H9 (cell line): Measurements from ENCODE around the gene ZNF213. TPM values are rescaled to one million over a fixed set of nuclear protein-coding genes. Genes with fewer than 3 reads are reported as not detected.
A peak's percentile ranks its signal among the peaks of the same experiment; 100 is the strongest.

Experiments used
- DNase-seq: peaks from one replicate; pipeline ENCODE4 v3.0.0-alpha.2; 2017
- H2AFZ ChIP-seq: one replicate; pipeline ENCODE4 v1.6.1; 2013; ENCODE audit warnings: mild to moderate bottlenecking, low read length, control low read depth, moderate library complexity
- H2AK5ac ChIP-seq: 2 replicates; pipeline ENCODE4 v1.6.1; 2013; ENCODE audit warnings: low read length, control low read depth, mixed read lengths; ENCODE audit not compliant: insufficient read length
- H2BK120ac ChIP-seq: one replicate; pipeline ENCODE4 v1.6.1; 2013; ENCODE audit warnings: low read depth, mild to moderate bottlenecking, low read length, control low read depth, inconsistent platforms; ENCODE audit not compliant: poor library complexity, severe bottlenecking
- H2BK12ac ChIP-seq: 2 replicates; pipeline ENCODE4 v1.6.1; 2013; ENCODE audit warnings: low read length, control low read depth, mixed read lengths, low read depth; ENCODE audit not compliant: insufficient read length
- H2BK15ac ChIP-seq: 2 replicates; pipeline ENCODE4 v1.6.1; 2013; ENCODE audit warnings: low read depth, low read length, control low read depth
- H2BK20ac ChIP-seq: one replicate; pipeline ENCODE4 v1.6.1; 2013; ENCODE audit warnings: low read depth, mild to moderate bottlenecking, low read length, control low read depth, inconsistent platforms; ENCODE audit not compliant: poor library complexity, severe bottlenecking
- H2BK5ac ChIP-seq: 2 replicates; pipeline ENCODE4 v1.6.1; 2013; ENCODE audit warnings: low read length, control low read depth, mixed read lengths; ENCODE audit not compliant: insufficient read length
- H3K14ac ChIP-seq: 2 replicates; pipeline ENCODE4 v1.6.1; 2013; ENCODE audit warnings: low read length, control low read depth; ENCODE audit not compliant: insufficient read depth
- H3K18ac ChIP-seq: 2 replicates; pipeline ENCODE4 v1.6.1; 2013; ENCODE audit warnings: low read depth, mild to moderate bottlenecking, mixed read lengths, low read length, control low read depth; ENCODE audit not compliant: insufficient read length
- H3K23ac ChIP-seq: 2 replicates; pipeline ENCODE4 v1.6.1; 2013; ENCODE audit warnings: low read length, control low read depth, mixed read lengths, low read depth; ENCODE audit not compliant: insufficient read length
- H3K23me2 ChIP-seq: 2 replicates; pipeline ENCODE4 v1.6.1; 2013; ENCODE audit warnings: low read depth, mild to moderate bottlenecking, mixed read lengths, low read length, control low read depth; ENCODE audit not compliant: insufficient read length, poor library complexity, severe bottlenecking
- H3K27ac ChIP-seq: 2 replicates; pipeline ENCODE4 v1.5.1; 2013; ENCODE audit warnings: low read length, control low read depth, mixed read lengths, low read depth; ENCODE audit not compliant: insufficient read length
- H3K27me3 ChIP-seq: 2 replicates; pipeline ENCODE4 v1.6.1; 2013; ENCODE audit warnings: low read length, control low read depth, inconsistent platforms; ENCODE audit not compliant: insufficient read depth
- H3K4ac ChIP-seq: 2 replicates; pipeline ENCODE4 v1.6.1; 2013; ENCODE audit warnings: low read depth, mild to moderate bottlenecking, control low read depth, inconsistent platforms, low read length, moderate library complexity
- H3K4me1 ChIP-seq: 2 replicates; pipeline ENCODE4 v1.6.1; 2013; ENCODE audit warnings: low read length, control low read depth, inconsistent platforms; ENCODE audit not compliant: insufficient read depth
- H3K4me2 ChIP-seq: 2 replicates; pipeline ENCODE4 v1.6.1; 2013; ENCODE audit warnings: low read length, control low read depth, mixed read lengths; ENCODE audit not compliant: insufficient read length, insufficient read depth
- H3K56ac ChIP-seq: 2 replicates; pipeline ENCODE4 v1.6.1; 2013; ENCODE audit warnings: low read depth, mild to moderate bottlenecking, mixed read lengths, low read length, control low read depth; ENCODE audit not compliant: insufficient read length
- H3K79me1 ChIP-seq: 2 replicates; pipeline ENCODE4 v1.6.1; 2013; ENCODE audit warnings: low read depth, mild to moderate bottlenecking, moderate library complexity, low read length, control low read depth, inconsistent platforms; ENCODE audit not compliant: insufficient read depth, poor library complexity, severe bottlenecking
- H3K79me2 ChIP-seq: 2 replicates; pipeline ENCODE4 v1.6.1; 2013; ENCODE audit warnings: low read length, control low read depth, inconsistent platforms; ENCODE audit not compliant: insufficient read depth
- H3K9ac ChIP-seq: 2 replicates; pipeline ENCODE4 v1.6.1; 2013; ENCODE audit warnings: low read length, control low read depth, mixed read lengths; ENCODE audit not compliant: insufficient read length; ENCODE audit errors: extremely low read depth
- H3K9me3 ChIP-seq: one replicate; pipeline ENCODE4 v1.6.1; 2013; ENCODE audit warnings: low read depth, low read length, inconsistent platforms; ENCODE audit not compliant: control insufficient read depth
- H3T11ph ChIP-seq: one replicate; pipeline ENCODE4 v1.6.1; 2013; ENCODE audit warnings: mild to moderate bottlenecking, low read length, control low read depth, inconsistent platforms
- H4K20me1 ChIP-seq: one replicate; pipeline ENCODE4 v1.6.1; 2013; ENCODE audit not compliant: control insufficient read depth, insufficient read length, insufficient read depth
- H4K5ac ChIP-seq: 2 replicates; pipeline ENCODE4 v1.6.1; 2013; ENCODE audit warnings: low read depth, mild to moderate bottlenecking, mixed read lengths, low read length, control low read depth; ENCODE audit not compliant: insufficient read length
- H4K8ac ChIP-seq: replicated peaks from 2 replicates; pipeline ENCODE4 v1.6.1; 2013; ENCODE audit warnings: low read length, control low read depth, mixed read lengths, low read depth; ENCODE audit not compliant: insufficient read length
- H4K91ac ChIP-seq: 2 replicates; pipeline ENCODE4 v1.6.1; 2013; ENCODE audit warnings: low read depth, mild to moderate bottlenecking, moderate library complexity, mixed read lengths, low read length, control low read depth; ENCODE audit not compliant: insufficient read length
- H3K27ac Mint-ChIP-seq, 3 experiments: 2 replicates in 2 of 3; 3 replicates in 1 of 3; pipeline ENCODE4 v1.8.0; 2020 to 2021; ENCODE audit warnings: mixed read lengths in 3 of 3, mild to moderate bottlenecking in 1 of 3, moderate library complexity in 1 of 3
- H3K27me3 Mint-ChIP-seq: 2 replicates; pipeline ENCODE4 v1.8.0; 2021; ENCODE audit warnings: low read depth, mild to moderate bottlenecking, moderate library complexity, mixed read lengths
- H3K36me3 Mint-ChIP-seq, 3 experiments: 2 replicates in 2 of 3; 3 replicates in 1 of 3; pipeline ENCODE4 v1.8.0; 2020 to 2021; ENCODE audit warnings: low read depth in 3 of 3, mixed read lengths in 3 of 3; ENCODE audit not compliant: insufficient read depth in 1 of 3
- H3K4me1 Mint-ChIP-seq, 2 experiments: 2 replicates each; pipeline ENCODE4 v1.8.0; 2020; ENCODE audit warnings: mixed read lengths in 2 of 2
- H3K4me3 Mint-ChIP-seq, 2 experiments: 2 replicates in 1 of 2; 3 replicates in 1 of 2; pipeline ENCODE4 v1.8.0; 2020 to 2021; ENCODE audit warnings: mild to moderate bottlenecking in 2 of 2, mixed read lengths in 2 of 2, moderate library complexity in 1 of 2
- H3K9me3 Mint-ChIP-seq, 2 experiments: 2 replicates in 1 of 2; 3 replicates in 1 of 2; pipeline ENCODE4 v1.8.0; 2020; ENCODE audit warnings: mild to moderate bottlenecking in 2 of 2, mixed read lengths in 2 of 2, moderate library complexity in 1 of 2
- WGBS: extraction: QIAGEN DNeasy Blood & Tissue Kit; methylation state at CpG from one replicate; pipeline ENCODE4 v1.1.7; 2013; ENCODE audit warnings: missing lambda C conversion rate, low lambda C conversion rate, mixed read lengths; ENCODE audit not compliant: insufficient read length; ENCODE audit errors: extremely low coverage; 5-methylcytosine and 5-hydroxymethylcytosine counted together
- total RNA-seq: library from RNA; stranded (reverse); gene quantifications from 2 replicates; pipeline ENCODE4 v1.2.1, GENCODE V29; 2021
- TF ChIP-seq, protein P1 (sequence below): fragments of 200-600 bp; sonication (generic); conservative IDR thresholded peaks from 3 replicates; pipeline ENCODE4 v1.8.0; 2021; ENCODE audit warnings: antibody characterized with exemption, mild to moderate bottlenecking

ZNF213 gene
- total RNA-seq, 1 experiment from 2014 or later, result 6.4 TPM

GRCh38 chr16:3097266-3097665 lies 37.6 kb upstream of the ZNF213 start:
- Histone ChIP-seq H3T11ph (no peak overlapping the region), H3K23me2 (peaks cover 26% of the 10 kb centered on the region), H2BK15ac (no peak overlapping the region), H4K20me1 (no peaks in the 10 kb centered on the region), H3K9ac (peak overlapping the region; percentile 40), H2BK5ac (no peak overlapping the region), H3K27ac (peak overlapping the region; percentile 95), H3K18ac (no peak overlapping the region), H2BK120ac (no peak overlapping the region), H3K4me1 (peaks cover 6% of the 10 kb centered on the region; the same call in 1 of the 2 replicates), H3K23ac (no peak overlapping the region), H3K14ac (no peak overlapping the region), H2BK20ac (no peak overlapping the region), H3K4me2 (peak overlapping the region; percentile 94), H3K79me2 (peaks cover 17% of the 10 kb centered on the region; the same call in 1 of the 2 replicates), H3K27me3 (no peaks in the 10 kb centered on the region), H2BK12ac (no peak overlapping the region), H3K56ac (no peak overlapping the region), H2AFZ (no peak overlapping the region), H3K4ac (no peak overlapping the region), H2AK5ac (no peak overlapping the region), H4K8ac (no peak overlapping the region), H3K79me1 (peaks cover 2% of the 10 kb centered on the region), H4K91ac (no peak overlapping the region), H3K9me3 (no peaks in the 10 kb centered on the region), H4K5ac (no peak overlapping the region)
- H3K27ac Mint-ChIP-seq, result peak overlapping the region; percentile 97 to 100 (median 99)
- peaks cover 46 to 48% of the 10 kb centered on the region in 2 experiments for H3K4me1 Mint-ChIP-seq
- DNase-seq, result no peak
- peaks cover 22 to 51% (median 38%) of the 10 kb centered on the region in 3 experiments for H3K36me3 Mint-ChIP-seq
- peak overlapping the region; percentile 98 to 100 for H3K4me3 Mint-ChIP-seq
- no peaks in the 10 kb centered on the region; the same call in 1 of the 2 replicates for H3K27me3 Mint-ChIP-seq
- TF ChIP-seq, protein P1, sequence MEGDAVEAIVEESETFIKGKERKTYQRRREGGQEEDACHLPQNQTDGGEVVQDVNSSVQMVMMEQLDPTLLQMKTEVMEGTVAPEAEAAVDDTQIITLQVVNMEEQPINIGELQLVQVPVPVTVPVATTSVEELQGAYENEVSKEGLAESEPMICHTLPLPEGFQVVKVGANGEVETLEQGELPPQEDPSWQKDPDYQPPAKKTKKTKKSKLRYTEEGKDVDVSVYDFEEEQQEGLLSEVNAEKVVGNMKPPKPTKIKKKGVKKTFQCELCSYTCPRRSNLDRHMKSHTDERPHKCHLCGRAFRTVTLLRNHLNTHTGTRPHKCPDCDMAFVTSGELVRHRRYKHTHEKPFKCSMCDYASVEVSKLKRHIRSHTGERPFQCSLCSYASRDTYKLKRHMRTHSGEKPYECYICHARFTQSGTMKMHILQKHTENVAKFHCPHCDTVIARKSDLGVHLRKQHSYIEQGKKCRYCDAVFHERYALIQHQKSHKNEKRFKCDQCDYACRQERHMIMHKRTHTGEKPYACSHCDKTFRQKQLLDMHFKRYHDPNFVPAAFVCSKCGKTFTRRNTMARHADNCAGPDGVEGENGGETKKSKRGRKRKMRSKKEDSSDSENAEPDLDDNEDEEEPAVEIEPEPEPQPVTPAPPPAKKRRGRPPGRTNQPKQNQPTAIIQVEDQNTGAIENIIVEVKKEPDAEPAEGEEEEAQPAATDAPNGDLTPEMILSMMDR, result 0 out of 3 replicates have a peak, but pooled peaks have one; percentile 9
- no CpG with 5 or more reads among the region's 8 CpGs for WGBS
- no peaks in the 10 kb centered on the region for H3K9me3 Mint-ChIP-seq
